Measurements from ENCODE around the gene GRIK4.

GRCh38 chr11:120499088-120499487 lies 12.5 kb upstream of the GRIK4 start:
- TF ChIP-seq CTCF (IDR thresholded peaks at IDR 0.05; ENCODE audit: extremely low read depth in 1 of 2, insufficient read depth in 1 of 2, low read depth in 1 of 2, low read length in 2 of 2) (no peak), POLR2A (IDR thresholded peaks at IDR 0.05; ENCODE audit: low read depth, low read length) (no peak)
